Activated CD4-positive, alpha-beta T cell treated with anti-CD3 and anti-CD28 coated beads, Interleukin-2, amount 50 U/mL, for 1 hour (primary cell): Measurements from ENCODE around the gene RNF121.

Experiments
- DNase-seq: peaks from one replicate; pipeline ENCODE4 v3.0.0-alpha.2; 2020

The RNF121 gene

DNA sequence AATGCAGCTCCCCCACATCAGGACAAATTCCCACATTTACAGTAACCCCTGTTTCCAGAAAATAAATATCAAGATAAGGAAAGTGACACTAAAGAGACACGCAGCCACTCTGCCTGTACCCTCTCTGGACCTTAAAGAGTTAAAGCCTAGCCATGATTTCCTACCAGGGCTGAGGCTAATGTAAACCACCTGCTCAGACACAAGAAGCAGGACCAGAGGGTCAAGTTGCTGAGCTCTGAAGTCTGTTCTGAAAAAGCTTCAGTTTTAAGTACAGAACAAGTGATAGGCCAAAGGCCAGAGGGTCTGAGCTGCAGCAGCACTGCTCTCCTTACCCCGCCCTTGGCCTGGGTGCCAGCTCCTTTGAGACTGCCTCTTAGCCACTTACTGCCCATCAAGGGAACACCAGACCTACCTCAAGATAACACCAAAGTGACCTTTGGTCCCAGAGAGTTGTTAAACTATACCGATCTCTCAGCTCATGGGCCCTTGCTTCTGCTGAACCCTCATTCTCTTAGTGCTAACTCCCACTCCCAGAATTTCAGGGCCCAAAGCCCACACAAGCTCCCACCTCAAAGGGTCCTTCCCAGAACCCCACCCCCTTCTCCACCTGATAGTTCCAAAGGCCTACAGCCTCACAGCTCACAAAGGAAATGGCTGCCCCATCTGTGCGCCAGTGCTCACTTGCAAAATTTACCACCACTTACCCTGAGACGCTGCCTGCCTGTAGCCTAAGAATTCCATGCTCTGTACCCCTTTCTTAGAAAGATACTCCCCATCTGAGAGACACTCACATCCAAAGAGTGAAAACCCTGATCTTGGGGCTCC lies 110.4 kb downstream of the RNF121 start:
- no peak for DNase-seq

DNA sequence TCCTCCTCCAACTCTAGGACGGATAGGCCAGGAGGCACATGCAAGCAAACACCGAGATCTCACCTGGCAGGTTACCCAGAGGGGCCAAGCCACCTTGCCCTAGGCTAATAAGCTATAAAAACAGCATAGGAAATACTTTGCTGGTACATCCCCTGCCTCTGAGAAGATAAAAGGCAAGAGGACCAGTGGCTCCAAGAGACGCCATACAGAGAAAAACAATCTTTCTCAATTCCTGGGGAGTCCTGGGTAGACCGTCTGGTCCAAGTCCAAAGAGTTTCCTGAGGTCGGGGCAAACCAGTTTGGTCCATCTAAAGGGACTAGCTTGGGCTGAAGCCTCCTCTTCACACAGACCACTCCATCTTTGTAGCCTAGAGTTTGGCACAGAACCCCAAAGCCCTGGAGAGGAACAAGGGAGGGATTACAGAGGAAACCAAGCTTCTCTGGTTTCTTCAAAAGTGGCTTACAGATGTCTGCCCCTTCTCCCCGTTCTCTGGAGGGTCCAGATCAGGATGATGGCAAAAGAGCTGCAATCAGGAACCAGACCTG lies 111.1 kb downstream of the RNF121 start:
- DNase-seq = no peak

DNA sequence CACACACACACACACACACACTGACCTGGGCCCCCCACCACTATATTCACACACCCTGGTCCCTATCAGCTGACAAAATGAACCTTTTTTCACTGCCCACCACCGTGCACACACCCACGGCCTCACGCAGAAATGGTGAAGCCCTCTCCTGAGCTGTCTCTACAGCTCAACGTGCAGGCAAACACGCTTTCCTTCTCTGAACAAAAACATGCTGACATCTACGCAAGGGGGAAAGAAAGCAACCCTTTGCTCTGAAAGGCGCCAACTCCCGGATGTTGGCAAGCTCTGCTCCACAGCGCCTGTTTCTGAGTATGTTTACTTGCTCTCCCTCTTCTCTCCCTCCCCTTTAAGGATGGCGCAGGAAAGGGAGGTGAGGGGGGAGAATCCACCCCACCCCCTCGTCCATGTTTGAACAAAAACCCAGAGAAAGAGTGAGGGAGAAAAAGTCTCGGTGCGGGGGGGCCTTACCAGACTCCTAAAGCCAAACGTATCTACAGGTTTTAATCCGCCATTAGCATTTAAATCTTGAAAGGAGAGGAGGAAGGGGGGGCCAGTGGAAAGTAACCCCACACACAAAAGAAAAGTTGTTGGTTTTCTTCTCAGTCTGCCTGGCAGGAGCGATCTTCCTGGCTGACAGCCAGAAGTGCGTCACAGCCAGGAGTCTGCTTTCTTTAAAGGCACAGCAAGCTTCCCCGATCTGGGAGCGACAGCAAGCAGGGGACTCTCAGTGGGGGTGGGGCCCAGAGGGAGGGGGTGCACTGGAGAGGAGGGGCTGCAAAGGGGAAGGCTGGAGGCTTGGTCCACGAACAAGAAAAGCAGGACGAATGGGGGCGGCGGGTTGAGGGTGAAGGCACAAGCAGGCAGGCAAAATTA lies 111.9 kb downstream of the RNF121 start:
- peak; percentile 85 for DNase-seq

- peak; percentile 34 for DNase-seq
Observed at GRCh38 chr11:72041364-72042063, 112.7 kb downstream of the RNF121 start.

DNA sequence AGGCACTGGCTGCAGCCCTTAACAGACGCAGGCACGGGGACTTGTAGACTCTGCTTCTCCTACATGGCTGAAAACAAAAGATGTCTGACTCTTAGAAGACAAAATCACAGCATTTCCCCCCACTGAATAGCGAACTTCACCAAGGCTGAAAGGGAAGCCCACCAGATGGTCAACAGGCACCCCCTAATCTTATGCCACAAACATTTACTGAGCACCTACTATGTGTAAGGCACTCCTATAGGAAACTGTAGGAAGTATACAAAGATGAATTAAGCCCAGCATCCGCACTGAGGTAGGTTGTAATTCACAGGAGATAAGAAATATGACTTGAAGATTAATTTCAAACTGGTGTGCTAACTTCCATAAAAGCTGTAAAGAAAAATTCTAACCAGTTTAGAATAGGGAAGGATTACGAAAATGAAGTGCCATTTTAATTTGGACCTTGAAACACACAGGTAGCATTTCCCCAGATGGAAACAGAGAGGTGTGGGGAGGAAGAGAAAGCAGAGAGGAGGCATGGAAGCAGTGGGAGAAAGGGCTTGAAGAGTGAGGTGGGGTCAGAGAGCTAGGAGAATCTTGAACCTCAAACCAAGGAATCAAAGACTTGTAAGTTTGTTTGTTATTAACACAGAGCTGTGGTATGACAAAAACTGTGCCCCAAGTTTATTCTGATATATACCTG lies 113.4 kb downstream of the RNF121 start:
- DNase-seq = no peak

- DNase-seq = no peak
Observed at GRCh38 chr11:72045849-72046248, 117.0 kb downstream of the RNF121 start.
